OCI-LY7 (cell line): ENCODE measurements around the gene TDRD1. TPM values are rescaled to one million over a fixed set of nuclear protein-coding genes. Genes with fewer than 3 reads are reported as not detected.

Experiments used
- BruUV-seq: library from RNA; stranded (reverse); fragments of 400-500 nt; replicated peaks from 2 replicates; lab custom pipeline; 2021; lab: Mats Ljungman, UMichigan
- CTCF ChIA-PET: fragments of 300-600 bp; sonication (Branson Sonifier 250); formaldehyde crosslinking; loops from one replicate; lab custom pipeline; 2022; ENCODE audit warnings: antibody characterized with exemption; ENCODE audit not compliant: unreplicated experiment; lab: Charles Lee
- POLR2A ChIA-PET: fragments of 300-600 bp; sonication (Branson Sonifier 250); formaldehyde crosslinking; loops from one replicate; lab custom pipeline; 2022; ENCODE audit warnings: antibody characterized with exemption; lab: Charles Lee
- DNase-seq: peaks from one replicate; pipeline ENCODE4 v3.0.0-alpha.2; 2015; ENCODE audit warnings: low spot score
- H2AFZ ChIP-seq: fragments of 200-600 bp; sonication (generic), shearing (Covaris generic); 2 replicates; pipeline ENCODE4 v1.6.1; 2014; ENCODE audit warnings: mild to moderate bottlenecking, antibody characterized with exemption, low read length, moderate library complexity
- H3K27ac ChIP-seq: fragments of 200-600 bp; sonication (generic); 2 replicates; pipeline ENCODE4 v1.5.1; 2014; ENCODE audit warnings: mixed run types, low read depth, mild to moderate bottlenecking, moderate library complexity, low read length, inconsistent platforms; ENCODE audit not compliant: poor library complexity, severe bottlenecking
- H3K36me3 ChIP-seq: fragments of 200-600 bp; sonication (generic); 2 replicates; pipeline ENCODE4 v1.6.1; 2014; ENCODE audit warnings: mild to moderate bottlenecking, antibody characterized with exemption, low read length, moderate library complexity, mixed read lengths; ENCODE audit not compliant: insufficient read depth
- H3K4me1 ChIP-seq: fragments of 200-600 bp; sonication (generic); 2 replicates; pipeline ENCODE4 v1.5.1; 2014; ENCODE audit warnings: mild to moderate bottlenecking, low read length; ENCODE audit not compliant: insufficient read depth, poor library complexity, severe bottlenecking
- H3K4me2 ChIP-seq: fragments of 200-600 bp; sonication (generic); 2 replicates; pipeline ENCODE4 v1.6.1; 2014; ENCODE audit warnings: mild to moderate bottlenecking, low read length
- H3K4me3 ChIP-seq: fragments of 200-600 bp; sonication (generic); 2 replicates; pipeline ENCODE4 v1.5.1; 2014; ENCODE audit warnings: mild to moderate bottlenecking, low read depth, low read length; ENCODE audit not compliant: poor library complexity, severe bottlenecking
- H3K79me2 ChIP-seq: fragments of 200-600 bp; sonication (generic); 2 replicates; pipeline ENCODE4 v1.6.1; 2016; ENCODE audit warnings: low read depth, mild to moderate bottlenecking, low read length, moderate library complexity, mixed read lengths; ENCODE audit not compliant: insufficient read depth
- H3K9me2 ChIP-seq: fragments of 200-600 bp; sonication (generic); 2 replicates; pipeline ENCODE4 v1.6.1; 2016; ENCODE audit warnings: mild to moderate bottlenecking, low read length, mixed read lengths; ENCODE audit not compliant: insufficient read depth
- H3K9me3 ChIP-seq: fragments of 200-600 bp; sonication (generic); 2 replicates; pipeline ENCODE4 v1.6.1; 2014; ENCODE audit warnings: mild to moderate bottlenecking, mixed run types, low read length, mixed read lengths
- H4K20me1 ChIP-seq: fragments of 200-600 bp; sonication (generic); 2 replicates; pipeline ENCODE4 v1.6.1; 2014; ENCODE audit warnings: mild to moderate bottlenecking, antibody characterized with exemption, low read length, moderate library complexity, mixed read lengths; ENCODE audit not compliant: insufficient read depth
- CTCF ChIP-seq: fragments of 200-600 bp; sonication (generic); conservative IDR thresholded peaks from 2 replicates; pipeline ENCODE4 v1.5.1; 2014; ENCODE audit warnings: mild to moderate bottlenecking, antibody characterized with exemption, low read length, moderate library complexity, mixed read lengths
- EZH2phosphoT487 ChIP-seq: fragments of 200-600 bp; sonication (generic); IDR thresholded peaks from 2 replicates; pipeline ENCODE4 v1.6.1; 2018; ENCODE audit warnings: low read depth, borderline replicate concordance, mild to moderate bottlenecking, mixed run types, antibody characterized with exemption, low read length, moderate library complexity, mixed read lengths
- intact Hi-C: fragments of 100-400 bp; cut with micrococcal nuclease; formaldehyde crosslinking; loops from one replicate; pipeline ENCODE4 v1.10.0; 2022; ENCODE audit not compliant: unreplicated experiment
- total RNA-seq, 2 experiments: library from RNA; depleted of rRNA in 1 of 2; stranded (reverse); fragments of >200 nt in 1 of 2; shearing (Covaris generic) in 1 of 2; gene quantifications; 2 replicates each; pipeline ENCODE4 v1.2.3, GENCODE V29; 2014 to 2022

TDRD1 gene
- total RNA-seq, 2 experiments from 2014 or later, result not detected

- ChIA-PET POLR2A (interaction anchor here (0.7 to 1.4 kb wide), 2 partner anchors 14 to 34 kb away, joined by 3 read pairs; no protein-coding TSS in a partner anchor), CTCF (no interaction called here)
- Histone ChIP-seq H3K27ac (no peak overlapping the region), H4K20me1 (no peaks in the 10 kb centered on the region), H3K9me2 (no peaks in the 10 kb centered on the region), H3K4me2 (no peak overlapping the region), H3K79me2 (no peaks in the 10 kb centered on the region), H2AFZ (no peak overlapping the region), H3K9me3 (no peaks in the 10 kb centered on the region), H3K4me3 (no peak overlapping the region), H3K4me1 (no peaks in the 10 kb centered on the region), H3K36me3 (no peaks in the 10 kb centered on the region)
- intact Hi-C loops, result no loop called here
- BruUV-seq, result no TSS peak
- DNase-seq, result no peak
- TF ChIP-seq CTCF (no peak), EZH2phosphoT487 (no peak)
These were observed 41.1 kb downstream of the TDRD1 start for GRCh38 chr10:114220281-114220680.

- intact Hi-C loops, result no loop called here
- BruUV-seq, result no TSS peak
- no peak for DNase-seq
- Histone ChIP-seq H3K4me3 (no peak overlapping the region), H3K9me3 (no peaks in the 10 kb centered on the region), H3K4me1 (no peaks in the 10 kb centered on the region), H3K4me2 (no peak overlapping the region), H3K79me2 (no peaks in the 10 kb centered on the region), H2AFZ (no peak overlapping the region), H3K36me3 (no peaks in the 10 kb centered on the region), H3K27ac (no peak overlapping the region), H4K20me1 (no peaks in the 10 kb centered on the region), H3K9me2 (no peaks in the 10 kb centered on the region)
- ChIA-PET CTCF (no interaction called here), POLR2A (interaction anchor here (0.5 to 0.8 kb wide), 2 partner anchors 8 to 27 kb away, joined by 3 read pairs; no protein-coding TSS in a partner anchor)
- TF ChIP-seq EZH2phosphoT487, result no peak
- no peak for TF ChIP-seq CTCF
These were observed 42.1 kb downstream of the TDRD1 start for GRCh38 chr10:114221235-114221634.

- ChIA-PET CTCF (interaction anchor here (0.6 kb wide), 2 partner anchors 48 to 483 kb away, joined by 3 read pairs; no protein-coding TSS in a partner anchor), POLR2A (interaction anchor here (0.9 kb wide), 1 partner anchor 490 kb away, joined by 3 read pairs; no protein-coding TSS in a partner anchor)
- no peak overlapping the region for H2AFZ ChIP-seq
- H4K20me1 ChIP-seq, result no peaks in the 10 kb centered on the region
- TF ChIP-seq EZH2phosphoT487 (no peak), CTCF (no peak)
- H3K9me2 ChIP-seq, result no peaks in the 10 kb centered on the region
- H3K4me1 ChIP-seq, result no peaks in the 10 kb centered on the region
- no peak for DNase-seq
- intact Hi-C loops, result no loop called here
- H3K79me2 ChIP-seq, result no peaks in the 10 kb centered on the region
- BruUV-seq, result no TSS peak
- H3K36me3 ChIP-seq, result no peaks in the 10 kb centered on the region
- H3K4me3 ChIP-seq, result no peak overlapping the region
- no peak overlapping the region for H3K27ac ChIP-seq
- no peaks in the 10 kb centered on the region for H3K9me3 ChIP-seq
- no peak overlapping the region for H3K4me2 ChIP-seq
These were observed 43.9 kb downstream of the TDRD1 start for GRCh38 chr10:114223066-114223465.
